RWPE1 (cell line): ENCODE results near the gene SLC38A1.

Experiments
- CTCF ChIA-PET: fragments of 350-600 bp; sonication (Branson Sonifier 250); formaldehyde crosslinking; extraction: SDS; loops from one replicate; lab custom pipeline; 2021; lab: Yijun Ruan, JAX
- POLR2A ChIA-PET: fragments of 400-600 bp; formaldehyde crosslinking; extraction: SDS; loops from one replicate; lab custom pipeline; 2020; ENCODE audit warnings: antibody characterized with exemption; ENCODE audit not compliant: low non-redundant PET; lab: Yijun Ruan, JAX
- DNase-seq: peaks from one replicate; pipeline ENCODE4 v3.0.0; 2012; ENCODE audit warnings: low spot score
- H3K27ac ChIP-seq: fragments of 450-650 bp; 2 replicates; pipeline ENCODE4 v1.5.1; 2017
- CTCF ChIP-seq: fragments of 450-650 bp; conservative IDR thresholded peaks from 2 replicates; pipeline ENCODE4 v1.5.1; 2017; ENCODE audit warnings: low read depth, mild to moderate bottlenecking

SLC38A1 gene

DNA sequence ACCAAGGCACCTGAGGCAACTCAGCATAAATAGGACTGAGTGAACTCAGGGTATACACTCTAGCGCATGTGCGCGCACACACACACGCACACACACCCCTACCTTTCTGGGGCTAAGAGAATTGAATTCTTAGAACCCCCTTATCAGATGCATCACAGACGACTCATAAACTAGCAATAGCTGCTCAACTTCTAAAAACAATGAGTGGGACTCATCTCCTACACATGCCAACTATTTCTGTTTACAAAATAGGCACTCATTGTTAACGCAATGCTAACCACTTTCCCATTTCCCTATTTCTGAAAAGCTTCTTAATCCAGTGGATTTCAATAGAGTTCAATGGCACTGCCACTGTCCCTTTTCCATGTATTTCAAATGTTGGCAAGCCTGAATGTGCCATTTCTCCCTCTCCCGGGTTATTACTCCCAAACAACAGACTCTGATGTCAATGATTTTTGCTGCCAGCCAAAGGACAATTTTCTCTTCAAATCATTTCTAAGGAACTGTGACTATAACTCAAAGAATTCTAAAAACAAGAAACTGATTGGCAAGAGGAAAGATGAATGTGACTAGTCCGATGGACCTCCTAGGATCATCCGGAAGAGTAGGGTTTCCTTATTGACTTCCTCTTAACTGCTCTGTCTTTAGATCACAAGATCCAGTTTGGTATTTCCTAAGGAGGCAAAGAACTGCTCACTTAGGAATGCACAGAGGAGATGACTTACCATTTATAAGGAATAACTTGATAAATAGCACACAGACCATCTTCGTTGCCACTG is 48.8 kb downstream of the SLC38A1 start:
- no peak overlapping the region for H3K27ac ChIP-seq
- DNase-seq: peak; percentile 68
- ChIA-PET POLR2A (no interaction called here), CTCF (no interaction called here)
- no peak for TF ChIP-seq CTCF

- no peak overlapping the region for H3K27ac ChIP-seq
- CTCF ChIA-PET: no interaction called here
- DNase-seq: no peak
- no peak for TF ChIP-seq CTCF
- POLR2A ChIA-PET: no interaction called here
These were observed 49.5 kb downstream of the SLC38A1 start for GRCh38 chr12:46219132-46219876.

DNA sequence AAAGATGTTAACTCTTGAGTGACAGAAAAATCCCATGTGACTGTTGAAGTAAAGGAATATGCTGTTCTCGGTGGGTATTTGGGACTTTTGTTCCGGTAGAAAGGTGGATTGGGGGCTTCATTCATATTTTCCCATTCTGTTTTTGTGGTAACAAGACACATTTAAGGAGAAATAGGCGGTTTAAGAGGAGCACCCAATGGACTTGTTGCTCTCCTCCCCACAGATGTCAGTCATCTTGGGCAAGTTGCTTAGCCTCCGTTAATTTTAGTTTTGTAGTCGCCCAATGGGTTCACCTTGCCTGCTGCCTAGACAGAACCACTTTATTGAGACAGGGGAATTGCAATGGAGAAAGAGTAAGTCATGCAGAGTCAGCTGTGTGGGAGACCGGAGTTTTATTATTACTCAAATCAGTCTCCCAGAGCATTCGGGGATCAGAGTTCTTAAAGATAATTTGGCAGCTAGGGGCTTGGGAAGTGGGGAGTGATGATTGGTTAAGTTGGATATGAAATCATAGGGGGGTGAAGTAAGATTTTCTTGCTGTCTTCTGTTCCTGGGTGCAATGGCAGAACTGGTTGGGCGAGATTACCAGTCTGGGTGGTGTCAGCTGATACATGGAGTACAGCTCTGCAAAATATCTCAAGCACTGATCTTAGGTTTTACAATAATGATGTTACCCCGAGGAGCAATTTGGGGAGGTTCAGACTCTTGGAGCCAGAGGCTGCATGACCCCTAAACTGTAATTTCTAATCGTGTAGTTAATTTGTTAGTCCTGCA is 50.3 kb downstream of the SLC38A1 start:
- TF ChIP-seq CTCF: no peak
- no peak overlapping the region for H3K27ac ChIP-seq
- CTCF ChIA-PET: no interaction called here
- POLR2A ChIA-PET: no interaction called here
- no peak for DNase-seq

GRCh38 chr12:46217541-46218321 is 51.1 kb downstream of the SLC38A1 start:
- CTCF ChIA-PET: interaction anchor here (1.4 kb wide), 1 partner anchor 13 kb away, joined by 3 read pairs; no protein-coding TSS in a partner anchor
- DNase-seq: no peak
- no peak for TF ChIP-seq CTCF
- POLR2A ChIA-PET: no interaction called here
- H3K27ac ChIP-seq: no peak overlapping the region

- POLR2A ChIA-PET: no interaction called here
- no peak for TF ChIP-seq CTCF
- CTCF ChIA-PET: interaction anchor here (0.8 kb wide), 1 partner anchor 1038 kb away, joined by 3 read pairs; no protein-coding TSS in a partner anchor
- no peak for DNase-seq
- H3K27ac ChIP-seq: no peak overlapping the region
These were observed 54.0 kb downstream of the SLC38A1 start for GRCh38 chr12:46214668-46215436.
